ENCODE measurements around the gene MBNL3. TPM values are rescaled to one million over a fixed set of nuclear protein-coding genes. Genes with fewer than 3 reads are reported as not detected.

The MBNL3 gene
- total RNA-seq, 1 donor from 2014 or later = 22.9 TPM

- no peak for TF ChIP-seq CTCF (IDR thresholded peaks at IDR 0.05)
- Histone ChIP-seq H3K4me1 (no peaks in the 10 kb centered on the region), H3K36me3 (no peaks in the 10 kb centered on the region), H3K27ac (no peak overlapping the region), H3K27me3 (no peaks in the 10 kb centered on the region), H3K9me3 (no peaks in the 10 kb centered on the region), H3K4me3 (no peak overlapping the region)
- DNase-seq (no peak), ATAC-seq (no peak)
- intact Hi-C loops (cut with DNase I) = no loop called here
Observed at GRCh38 chrX:132365490-132365889, 123.3 kb downstream of the MBNL3 start.

GRCh38 chrX:132364313-132364712 is 124.5 kb downstream of the MBNL3 start:
- DNase-seq (no peak), ATAC-seq (no peak)
- no peaks in the 10 kb centered on the region for H3K9me3 ChIP-seq
- H3K4me1 ChIP-seq = no peaks in the 10 kb centered on the region
- TF ChIP-seq CTCF (IDR thresholded peaks at IDR 0.05) = no peak
- no peak overlapping the region for H3K27ac ChIP-seq
- no peaks in the 10 kb centered on the region for H3K27me3 ChIP-seq
- H3K4me3 ChIP-seq = no peak overlapping the region
- intact Hi-C loops (cut with DNase I) = no loop called here
- no peaks in the 10 kb centered on the region for H3K36me3 ChIP-seq

GRCh38 chrX:132353430-132353829 is 135.4 kb downstream of the MBNL3 start:
- DNase-seq = no peak
- no peaks in the 10 kb centered on the region for H3K4me1 ChIP-seq
- no peaks in the 10 kb centered on the region for H3K9me3 ChIP-seq
- no peaks in the 10 kb centered on the region for H3K27me3 ChIP-seq
- H3K36me3 ChIP-seq = no peaks in the 10 kb centered on the region
- intact Hi-C loops (cut with DNase I) = no loop called here
- ATAC-seq = no peak
- H3K4me3 ChIP-seq = no peak overlapping the region
- no peak for TF ChIP-seq CTCF (IDR thresholded peaks at IDR 0.05)
- no peak overlapping the region for H3K27ac ChIP-seq

- no peak for DNase-seq
- no peaks in the 10 kb centered on the region for H3K9me3 ChIP-seq
- no peak for TF ChIP-seq CTCF (IDR thresholded peaks at IDR 0.05)
- H3K4me1 ChIP-seq = no peaks in the 10 kb centered on the region
- no peak overlapping the region for H3K27ac ChIP-seq
- no peak for ATAC-seq
- H3K4me3 ChIP-seq = no peak overlapping the region
- H3K36me3 ChIP-seq = no peaks in the 10 kb centered on the region
- intact Hi-C loops (cut with DNase I) = no loop called here
- H3K27me3 ChIP-seq = no peaks in the 10 kb centered on the region
Observed at GRCh38 chrX:132336172-132336571, 152.7 kb downstream of the MBNL3 start.

GRCh38 chrX:132333351-132333750 is 155.5 kb downstream of the MBNL3 start:
- no peak for TF ChIP-seq CTCF (IDR thresholded peaks at IDR 0.05)
- DNase-seq = no peak
- no peak overlapping the region for H3K4me3 ChIP-seq
- no peak overlapping the region for H3K27ac ChIP-seq
- intact Hi-C loops (cut with DNase I) = no loop called here
- no peaks in the 10 kb centered on the region for H3K36me3 ChIP-seq
- no peak for ATAC-seq
- no peaks in the 10 kb centered on the region for H3K9me3 ChIP-seq
- no peaks in the 10 kb centered on the region for H3K27me3 ChIP-seq
- no peaks in the 10 kb centered on the region for H3K4me1 ChIP-seq

GRCh38 chrX:132331532-132331931 is 157.3 kb downstream of the MBNL3 start:
- DNase-seq (no peak), ATAC-seq (no peak)
- no peaks in the 10 kb centered on the region for H3K4me1 ChIP-seq
- no peak overlapping the region for H3K4me3 ChIP-seq
- H3K27me3 ChIP-seq = no peaks in the 10 kb centered on the region
- H3K9me3 ChIP-seq = no peaks in the 10 kb centered on the region
- H3K27ac ChIP-seq = no peak overlapping the region
- intact Hi-C loops (cut with DNase I) = no loop called here
- no peak for TF ChIP-seq CTCF (IDR thresholded peaks at IDR 0.05)
- no peaks in the 10 kb centered on the region for H3K36me3 ChIP-seq

Data from upper lobe of right lung (tissue), 1 donor.